Uterus (tissue), 2 donors: ENCODE data around the gene ZNF33A.

Experiments
- CTCF ChIP-seq, 4 experiments: fragments of 200-600 bp in 2 of 4; fragments of 450-650 bp in 2 of 4; sonication (generic) in 2 of 4; IDR thresholded peaks; one replicate each; pipeline ENCODE4 v1.5.1; 2016 to 2019; ENCODE audit warnings: antibody characterized with exemption in 4 of 4, mild to moderate bottlenecking in 2 of 4, moderate library complexity in 1 of 4
- POLR2A ChIP-seq, 2 donors: fragments of 450-650 bp; IDR thresholded peaks; one replicate each; pipeline ENCODE4 v1.6.1; 2016; ENCODE audit warnings: antibody characterized with exemption in 2 of 2, mild to moderate bottlenecking in 1 of 2, moderate library complexity in 1 of 2

GRCh38 chr10:37972396-37972795 lies 38.1 kb upstream of the ZNF33A start:
- no peak for TF ChIP-seq CTCF (IDR thresholded peaks at IDR 0.05)
- no peak for TF ChIP-seq POLR2A (IDR thresholded peaks at IDR 0.05)
